ENCODE measurements around the gene THSD4.

THSD4 gene

DNA sequence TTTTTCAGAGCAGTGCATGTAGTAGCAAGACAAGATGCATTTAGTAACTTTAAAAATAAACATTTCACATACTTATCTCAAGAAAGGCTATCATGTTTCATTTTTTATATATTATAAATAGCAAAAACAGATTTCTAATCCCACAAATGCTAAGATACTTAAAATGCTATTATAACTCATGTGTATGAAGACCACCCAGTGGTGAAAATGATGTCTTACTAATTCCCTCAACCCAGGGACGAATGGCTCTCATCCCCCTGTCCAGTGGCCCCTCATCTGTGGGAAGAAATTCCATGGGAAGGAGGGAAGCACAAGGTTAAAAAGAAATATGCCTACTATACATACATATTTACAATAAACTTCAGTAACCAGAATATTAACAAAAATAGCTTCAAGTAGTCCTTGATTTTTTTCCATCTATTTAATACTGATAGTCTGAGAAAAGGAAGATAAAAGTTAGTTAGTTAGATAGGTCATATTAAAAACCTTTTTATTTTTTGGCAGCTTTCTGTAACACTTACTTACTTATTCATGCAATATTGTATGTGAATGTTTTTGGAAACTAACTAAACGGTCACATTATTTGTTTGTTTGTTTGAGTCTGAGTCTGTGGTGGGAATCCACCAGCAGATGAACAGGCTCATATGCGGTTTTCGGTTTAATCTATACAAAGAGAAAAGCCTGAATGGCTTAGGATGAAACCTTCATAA, 709.9 kb downstream of the THSD4 start:
- DNase-seq = no peak

DNA sequence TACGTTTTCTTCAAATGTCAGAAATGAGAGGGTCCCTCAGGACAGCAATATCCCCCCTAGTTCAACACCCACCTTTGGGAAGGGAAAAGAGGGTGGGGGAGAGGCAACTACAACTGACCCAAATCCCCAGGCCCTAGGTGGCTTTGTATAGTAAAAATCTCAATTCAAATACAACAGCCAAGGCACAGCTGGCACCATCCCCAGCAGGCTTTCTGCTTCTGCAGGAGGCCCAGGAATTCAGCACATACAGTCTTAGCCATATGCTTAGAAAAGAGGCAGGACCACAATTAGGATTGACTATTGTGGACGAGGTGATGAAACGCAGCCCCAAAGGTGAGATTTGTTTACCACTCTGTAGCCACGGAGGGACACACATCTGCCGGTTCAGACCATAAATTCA, 710.9 kb downstream of the THSD4 start:
- no peak for DNase-seq

DNA sequence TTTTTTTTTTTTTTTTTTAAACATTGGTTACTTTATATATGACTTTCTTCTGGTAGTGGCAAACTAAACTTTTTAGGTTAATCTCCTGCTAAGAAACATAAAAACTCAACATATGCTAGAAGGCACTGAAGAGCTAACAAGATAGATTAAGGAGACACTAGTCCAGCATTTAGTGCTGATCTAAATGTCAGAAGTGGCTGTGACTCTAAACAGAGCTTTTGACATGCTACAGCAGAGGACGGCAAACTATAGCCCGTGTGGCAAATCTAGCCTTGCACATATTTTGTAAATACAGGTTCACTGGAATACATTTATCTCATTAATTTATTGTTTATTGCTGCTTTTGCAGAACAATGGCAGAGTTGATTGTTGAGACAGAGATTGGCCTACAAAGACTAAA, 715.7 kb downstream of the THSD4 start:
- DNase-seq = no peak
